ENCODE measurements around the gene CD7.

CD7 gene

GRCh38 chr17:82278308-82278707 is 39.1 kb downstream of the CD7 start:
- no peak for TF ChIP-seq CTCF (IDR thresholded peaks at IDR 0.05; ENCODE audit: insufficient read depth, low read depth, low read length, missing control alignments)
- no peak for DNase-seq (ENCODE audit: low read depth)
- H3K4me3 ChIP-seq (ENCODE audit: low read depth, low read length) = no peak overlapping the region

DNA sequence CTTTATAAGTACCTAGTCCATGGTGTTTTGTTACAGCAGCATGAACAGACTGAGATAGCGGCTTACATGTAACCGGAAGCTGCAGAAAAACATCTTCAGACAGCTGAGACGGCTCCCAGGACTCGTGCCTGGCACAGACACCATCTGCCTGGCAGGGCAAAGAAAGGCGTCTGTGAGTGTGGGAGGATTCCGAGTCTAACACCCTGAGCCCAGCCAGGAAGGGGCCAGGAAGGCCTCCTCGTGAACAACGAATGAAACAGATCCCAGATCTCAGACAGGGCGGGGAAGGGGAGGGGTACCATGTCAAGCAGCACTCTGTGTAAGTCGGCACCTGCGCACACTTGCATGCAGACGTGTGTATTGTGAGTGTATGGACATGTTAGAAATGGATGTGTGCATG is 39.6 kb downstream of the CD7 start:
- DNase-seq (ENCODE audit: low read depth) = no peak
- H3K4me3 ChIP-seq (ENCODE audit: low read depth, low read length) = no peak overlapping the region
- no peak for TF ChIP-seq CTCF (IDR thresholded peaks at IDR 0.05; ENCODE audit: insufficient read depth, low read depth, low read length, missing control alignments)

DNA sequence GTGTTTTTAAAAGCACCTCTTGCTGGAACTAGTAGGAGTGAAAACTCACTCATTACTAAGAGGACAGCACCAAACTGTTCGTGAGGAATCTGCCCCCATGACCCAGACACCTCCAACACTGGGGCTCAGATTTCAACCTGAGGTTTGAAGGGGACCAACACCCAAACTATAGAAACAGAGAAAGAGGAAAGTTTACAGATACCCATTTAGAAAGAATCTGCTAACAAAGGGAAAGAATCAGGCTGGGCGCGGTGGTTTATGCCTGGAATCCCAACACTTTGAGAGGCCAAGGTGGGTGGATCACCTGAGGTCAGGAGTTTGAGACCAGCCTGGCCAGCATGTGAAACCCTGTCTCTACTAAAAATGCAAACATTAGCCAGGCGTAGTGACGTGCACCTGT is 40.5 kb downstream of the CD7 start:
- TF ChIP-seq CTCF (IDR thresholded peaks at IDR 0.05; ENCODE audit: insufficient read depth, low read depth, low read length, missing control alignments) = no peak
- DNase-seq (ENCODE audit: low read depth) = no peak
- H3K4me3 ChIP-seq (ENCODE audit: low read depth, low read length) = no peak overlapping the region

GRCh38 chr17:82275326-82275725 is 42.1 kb downstream of the CD7 start:
- DNase-seq (ENCODE audit: low read depth) = peak; percentile 54
- no peak for TF ChIP-seq CTCF (IDR thresholded peaks at IDR 0.05; ENCODE audit: insufficient read depth, low read depth, low read length, missing control alignments)
- H3K4me3 ChIP-seq (ENCODE audit: low read depth, low read length) = no peak overlapping the region

DNA sequence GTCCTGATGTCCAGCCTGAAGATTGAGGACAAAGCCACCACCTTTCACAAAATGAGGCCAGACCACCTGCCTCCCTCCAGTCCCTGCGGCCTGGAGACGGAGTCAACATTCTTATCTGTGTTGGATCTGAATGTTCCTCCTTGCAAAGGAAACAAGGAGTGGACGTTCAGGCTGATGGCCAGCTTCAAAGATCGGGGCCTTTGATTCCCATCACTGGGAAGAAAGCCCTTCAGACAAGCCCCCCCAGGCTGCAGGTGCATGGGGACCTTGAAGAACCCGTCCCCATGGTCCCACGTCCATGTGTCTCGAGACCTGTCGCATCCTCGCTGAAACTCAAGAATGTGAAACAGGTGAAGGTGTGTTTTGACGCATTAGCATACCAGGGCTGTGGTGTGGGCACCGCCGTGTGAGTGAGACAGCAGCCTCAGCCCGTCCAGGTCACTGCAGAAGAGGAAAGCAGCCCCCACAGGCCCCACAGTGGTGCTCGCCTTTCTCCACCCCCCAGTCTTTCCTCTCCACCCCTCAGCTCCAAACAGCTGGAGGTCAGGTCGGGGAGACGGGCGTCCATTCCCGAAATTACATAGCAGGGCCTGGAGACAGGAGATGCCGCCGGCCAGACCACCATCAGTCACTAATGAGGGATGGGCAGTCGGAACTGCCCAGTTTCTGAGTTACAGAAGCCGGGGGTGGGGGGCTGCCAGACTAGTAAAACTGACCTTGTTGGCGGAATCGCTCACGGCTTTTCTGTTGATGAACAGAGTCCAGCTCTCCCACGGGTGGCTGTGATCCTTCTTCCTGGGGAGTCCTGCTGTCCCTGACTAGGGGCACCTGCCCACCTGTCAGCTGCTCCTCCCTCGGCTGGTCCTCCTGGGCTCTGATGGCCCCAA is 43.0 kb downstream of the CD7 start:
- no peak for TF ChIP-seq CTCF (IDR thresholded peaks at IDR 0.05; ENCODE audit: insufficient read depth, low read depth, low read length, missing control alignments)
- no peak overlapping the region for H3K4me3 ChIP-seq (ENCODE audit: low read depth, low read length)
- no peak for DNase-seq (ENCODE audit: low read depth)

DNA sequence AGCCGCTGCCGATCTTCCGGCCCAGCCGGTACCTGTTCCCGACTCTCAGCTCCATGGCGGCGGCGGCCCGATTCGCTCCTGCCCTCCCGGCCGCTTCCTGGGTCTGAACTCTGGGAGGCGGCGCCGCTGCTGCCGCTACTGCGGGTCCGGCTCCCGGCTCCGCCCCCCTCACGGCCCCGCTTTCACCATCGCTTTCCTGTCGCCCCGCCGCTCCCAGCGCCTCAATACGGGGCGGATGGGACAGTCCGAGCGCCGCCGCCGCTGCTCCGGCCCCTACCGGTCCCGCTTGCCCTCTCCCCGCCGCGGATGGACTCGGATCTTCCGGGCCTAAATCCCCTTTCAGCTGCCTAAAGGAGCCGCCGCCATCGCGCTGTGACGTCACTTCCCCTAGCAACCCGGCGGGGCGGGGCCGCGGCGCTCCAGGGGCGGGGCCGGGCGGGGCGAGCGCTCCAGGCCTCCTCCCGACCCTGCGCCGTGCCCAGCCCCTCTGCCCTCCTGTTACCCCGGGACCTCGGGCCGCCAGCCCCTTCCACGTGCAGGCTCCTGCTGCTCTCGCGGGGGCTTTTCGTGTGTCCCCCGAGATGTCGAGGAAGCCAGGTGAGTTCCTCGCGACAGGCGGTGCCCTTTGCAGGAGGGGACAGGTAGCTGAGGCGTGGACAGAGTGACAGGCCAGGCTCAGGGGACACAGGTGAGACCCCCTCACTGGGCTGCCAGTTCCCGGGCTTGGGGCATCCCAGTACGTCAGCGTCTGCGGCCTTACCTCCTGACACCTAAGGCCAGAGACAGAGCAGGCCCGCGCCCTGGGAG is 43.9 kb downstream of the CD7 start, which contains the start of gene CSNK1D:
Gene CSNK1D (minus strand): TSS at position 374 of the 807 bp plus-strand sequence. CDS start 319 bp downstream, at position 55.
- H3K4me3 ChIP-seq (ENCODE audit: low read depth, low read length) = peak within 1 kb of the TSS; percentile 87
- peak; percentile 88 for DNase-seq (ENCODE audit: low read depth)
- no peak for TF ChIP-seq CTCF (IDR thresholded peaks at IDR 0.05; ENCODE audit: insufficient read depth, low read depth, low read length, missing control alignments)
